H1 (cell line): ENCODE measurements around the gene SSTR4. TPM values are rescaled to one million over a fixed set of nuclear protein-coding genes. Genes with fewer than 3 reads are reported as not detected.
A peak's percentile ranks its signal among the peaks of the same experiment; 100 is the strongest.

Experiments
- CTCF ChIA-PET: fragments of 300-600 bp; sonication (Branson Sonifier 250); formaldehyde crosslinking; loops from one replicate; lab custom pipeline; 2021; ENCODE audit not compliant: partially characterized antibody; lab: Charles Lee
- POLR2A ChIA-PET: fragments of 300-600 bp; sonication (Branson Sonifier 250); formaldehyde crosslinking; loops from one replicate; lab custom pipeline; 2021; ENCODE audit warnings: inconsistent platforms; ENCODE audit not compliant: partially characterized antibody; lab: Charles Lee
- DNase-seq, 2 experiments: peaks; one replicate each; pipeline versions ENCODE4 v3.0.0 to v3.0.0-alpha.2; 2010 to 2022; ENCODE audit warnings: low spot score in 2 of 2, low read depth in 1 of 2, mixed read lengths in 1 of 2
- FAIRE-seq: peaks from 2 replicates; lab custom pipeline; 2011; peaks lifted over from hg19 to GRCh38; lab: Jason Lieb, UNC
- H2AFZ ChIP-seq: 2 replicates; pipeline ENCODE4 v1.8.1; 2012; ENCODE audit warnings: low read length, inconsistent platforms
- H2AK5ac ChIP-seq: 2 replicates; pipeline ENCODE4 v1.6.1; 2013; ENCODE audit warnings: low read depth, low read length
- H2BK120ac ChIP-seq: replicated peaks from 2 replicates; pipeline ENCODE3; 2013; ENCODE audit warnings: low read depth, low read length, inconsistent platforms
- H2BK12ac ChIP-seq: 2 replicates; pipeline ENCODE4 v1.6.1; 2013; ENCODE audit warnings: low read depth, low read length
- H2BK15ac ChIP-seq: 2 replicates; pipeline ENCODE4 v1.6.1; 2013; ENCODE audit warnings: low read length
- H2BK20ac ChIP-seq: 2 replicates; pipeline ENCODE4 v1.6.1; 2013; ENCODE audit warnings: low read length
- H2BK5ac ChIP-seq: 2 replicates; pipeline ENCODE4 v1.6.1; 2013; ENCODE audit warnings: low read depth, low read length
- H3K14ac ChIP-seq: 2 replicates; pipeline ENCODE4 v1.6.1; 2013; ENCODE audit warnings: inconsistent platforms; ENCODE audit not compliant: insufficient read length
- H3K18ac ChIP-seq: 2 replicates; pipeline ENCODE4 v1.6.1; 2013; ENCODE audit warnings: low read length; ENCODE audit errors: extremely low read depth
- H3K23ac ChIP-seq: 2 replicates; pipeline ENCODE4 v1.6.1; 2013; ENCODE audit warnings: inconsistent platforms; ENCODE audit not compliant: insufficient read length
- H3K23me2 ChIP-seq: 2 replicates; pipeline ENCODE4 v1.6.1; 2013; ENCODE audit warnings: low read depth, low read length
- H3K27ac ChIP-seq: 2 replicates; pipeline ENCODE4 v1.6.1; 2011; ENCODE audit warnings: low read depth, low read length, inconsistent platforms
- H3K27me3 ChIP-seq, 4 experiments: replicated peaks in 1 of 4; 1 replicate in 1 of 4; 2 replicates in 3 of 4; pipeline versions ENCODE4 v1.6.1 to v1.8.1; 2011 to 2013; ENCODE audit warnings: low read length in 3 of 4, mild to moderate bottlenecking in 3 of 4, inconsistent platforms in 2 of 4, mixed read lengths in 2 of 4, moderate library complexity in 1 of 4; ENCODE audit not compliant: control insufficient read depth in 3 of 4, insufficient read depth in 3 of 4; ENCODE audit errors: extremely low read depth in 1 of 4
- H3K36me3 ChIP-seq, 4 experiments: 2 replicates each; pipeline versions ENCODE4 v1.6.1 to v1.8.1; 2011 to 2013; ENCODE audit warnings: mild to moderate bottlenecking in 4 of 4, low read length in 3 of 4, moderate library complexity in 2 of 4, control low read depth in 1 of 4, inconsistent platforms in 1 of 4; ENCODE audit not compliant: insufficient read depth in 4 of 4, control insufficient read depth in 2 of 4
- H3K4ac ChIP-seq: replicated peaks from 2 replicates; pipeline ENCODE3; 2013; ENCODE audit warnings: low read length, low read depth, mixed read lengths, inconsistent platforms; ENCODE audit not compliant: insufficient read length
- H3K4me1 ChIP-seq, 4 experiments: replicated peaks in 1 of 4; 1 replicate in 1 of 4; 2 replicates in 3 of 4; pipeline versions ENCODE4 v1.6.1 to v1.8.1; 2011 to 2013; ENCODE audit warnings: low read length in 3 of 4, inconsistent platforms in 2 of 4, mixed read lengths in 1 of 4; ENCODE audit not compliant: insufficient read depth in 4 of 4, control insufficient read depth in 3 of 4
- H3K4me2 ChIP-seq, 2 experiments: 2 replicates each; pipeline versions ENCODE4 v1.6.1 to v1.8.1; 2011 to 2013; ENCODE audit warnings: low read depth in 2 of 2, low read length in 2 of 2, control low read depth in 1 of 2, inconsistent platforms in 1 of 2, mild to moderate bottlenecking in 1 of 2; ENCODE audit not compliant: insufficient read depth in 1 of 2
- H3K4me3 ChIP-seq, 4 experiments: fragments of 200-600, 300-600 bp in 1 of 4; sonication (generic), shearing (Covaris generic), sonication (Bioruptor Twin) in 1 of 4; 2 replicates each; pipeline versions ENCODE4 v1.5.1 to v1.8.1; 2011 to 2016; ENCODE audit warnings: low read length in 4 of 4, low read depth in 3 of 4, control low read depth in 2 of 4, inconsistent platforms in 2 of 4, mild to moderate bottlenecking in 2 of 4, mixed read lengths in 1 of 4, moderate library complexity in 1 of 4; ENCODE audit not compliant: insufficient read depth in 2 of 4; ENCODE audit errors: extremely low read depth in 1 of 4
- H3K56ac ChIP-seq: replicated peaks from 2 replicates; pipeline ENCODE3; 2013; ENCODE audit warnings: low read depth, mild to moderate bottlenecking, mixed read lengths, low read length, inconsistent platforms; ENCODE audit not compliant: insufficient read length
- H3K79me1 ChIP-seq: 2 replicates; pipeline ENCODE4 v1.6.1; 2013; ENCODE audit warnings: low read depth, low read length, control low read depth
- H3K79me2 ChIP-seq, 2 experiments: 2 replicates each; pipeline versions ENCODE4 v1.6.1 to v1.8.1; 2012 to 2013; ENCODE audit warnings: low read length in 2 of 2, mild to moderate bottlenecking in 2 of 2, inconsistent platforms in 1 of 2; ENCODE audit not compliant: insufficient read depth in 2 of 2, control insufficient read depth in 1 of 2
- H3K9ac ChIP-seq, 4 experiments: replicated peaks in 1 of 4; 1 replicate in 1 of 4; 2 replicates in 3 of 4; pipeline versions ENCODE4 v1.6.1 to v1.8.1; 2011 to 2013; ENCODE audit warnings: low read depth in 3 of 4, low read length in 3 of 4, control low read depth in 2 of 4, mild to moderate bottlenecking in 2 of 4, moderate library complexity in 2 of 4, inconsistent platforms in 1 of 4; ENCODE audit errors: extremely low read depth in 1 of 4
- H3K9me3 ChIP-seq, 2 experiments: 2 replicates each; pipeline versions ENCODE4 v1.6.1 to v1.8.1; 2012 to 2013; ENCODE audit warnings: mild to moderate bottlenecking in 2 of 2, moderate library complexity in 2 of 2, control low read depth in 1 of 2, inconsistent platforms in 1 of 2, low read depth in 1 of 2, low read length in 1 of 2, mixed read lengths in 1 of 2; ENCODE audit not compliant: insufficient read depth in 2 of 2
- H4K20me1 ChIP-seq, 2 experiments: replicated peaks in 1 of 2; 2 replicates each; pipeline versions ENCODE3 to v1.8.1; 2011 to 2013; ENCODE audit warnings: inconsistent platforms in 2 of 2, low read length in 2 of 2, mild to moderate bottlenecking in 1 of 2; ENCODE audit not compliant: insufficient read depth in 2 of 2, control insufficient read depth in 1 of 2
- H4K5ac ChIP-seq: 2 replicates; pipeline ENCODE4 v1.6.1; 2013; ENCODE audit warnings: low read length, low read depth, mixed read lengths, inconsistent platforms; ENCODE audit not compliant: insufficient read length
- H4K8ac ChIP-seq: 2 replicates; pipeline ENCODE4 v1.8.0; 2013; ENCODE audit warnings: mild to moderate bottlenecking, moderate library complexity, low read length, inconsistent platforms; ENCODE audit not compliant: insufficient read depth; ENCODE audit errors: extremely low read depth
- H4K91ac ChIP-seq: replicated peaks from 2 replicates; pipeline ENCODE3; 2013; ENCODE audit warnings: low read length, mixed read lengths, inconsistent platforms; ENCODE audit not compliant: insufficient read length
- CEBPB ChIP-seq: IDR thresholded peaks from 2 replicates; pipeline ENCODE4 v1.6.1; 2012; ENCODE audit warnings: low read depth, low read length
- EGR1 ChIP-seq: IDR thresholded peaks from 2 replicates; pipeline ENCODE4 v1.6.1; 2011; ENCODE audit warnings: low read depth, low read length, borderline replicate concordance
- RFX5 ChIP-seq: IDR thresholded peaks from 2 replicates; pipeline ENCODE4 v1.6.1; 2011; ENCODE audit warnings: low read depth, low read length, improper control_type of control experiment, borderline replicate concordance
- SP4 ChIP-seq: IDR thresholded peaks from 2 replicates; pipeline ENCODE4 v1.6.1; 2012; ENCODE audit warnings: low read length, inconsistent platforms
- TAF1 ChIP-seq: IDR thresholded peaks from 2 replicates; pipeline ENCODE4 v1.6.1; 2011; ENCODE audit warnings: mild to moderate bottlenecking, low read depth, low read length
- TBP ChIP-seq: IDR thresholded peaks from 2 replicates; pipeline ENCODE4 v1.6.1; 2011; ENCODE audit warnings: low read depth, low read length, improper control_type of control experiment
- WGBS, 2 experiments: shearing (Covaris generic) in 1 of 2; methylation state at CpG; one replicate each; pipeline versions ENCODE4 v1.1.6 to v1.1.7; 2013 to 2015; ENCODE audit warnings: low lambda C conversion rate in 2 of 2, mixed read lengths in 2 of 2, inconsistent platforms in 1 of 2, low coverage in 1 of 2, missing lambda C conversion rate in 1 of 2; ENCODE audit not compliant: insufficient replicate concordance in 2 of 2, insufficient coverage in 1 of 2, insufficient read length in 1 of 2; ENCODE audit errors: extremely low coverage in 1 of 2, missing lambda C conversion rate in 1 of 2; 5-methylcytosine and 5-hydroxymethylcytosine counted together
- polyA plus RNA-seq, 7 experiments: library from polyadenylated mRNA; depleted of rRNA in 3 of 7; stranded (reverse) in 5 of 7; unstranded in 2 of 7; fragments of >200 nt in 5 of 7; fragments of 200-250 nt in 2 of 7; gene quantifications; 1 replicate in 5 of 7; 2 replicates in 1 of 7; 4 replicates in 1 of 7; pipeline versions ENCODE4 v1.2.1 to v1.2.3, GENCODE V29; 2011 to 2013; ENCODE audit warnings: missing spikeins in 2 of 7, mixed read lengths in 2 of 7
- total RNA-seq: library from RNA; stranded (reverse); fragmentation: NEBNext Ultra II Directional; extraction: Animal tissue kit (Norgen Biotek cat#: 25700); gene quantifications from 2 replicates; pipeline ENCODE4 v1.2.1, GENCODE V29; 2021

SSTR4 gene
- total and polyA plus RNA-seq, 2 of the 8 experiments (the other 6 are each of a cell fraction or from before 2014, with no cell fraction given): 0.05 TPM; not detected in 1

DNA sequence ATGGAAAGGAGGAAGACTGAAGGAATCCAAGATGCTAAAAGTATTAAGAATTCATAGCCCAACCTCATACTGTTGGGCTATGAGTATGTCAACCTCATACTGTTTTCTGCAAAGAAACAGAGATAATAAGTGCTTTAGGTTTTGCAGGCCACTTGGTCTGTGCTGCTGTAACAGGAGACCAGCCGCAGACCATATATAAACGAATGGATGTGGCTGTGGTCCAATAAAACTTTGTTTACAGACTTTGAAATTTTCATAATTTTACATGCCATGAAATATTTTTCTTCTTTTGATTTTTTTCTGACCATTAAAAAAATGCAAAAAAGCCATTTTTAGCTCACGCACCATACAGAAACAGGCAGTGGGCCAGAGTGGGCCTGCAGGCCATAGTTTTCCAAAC is 28.1 kb downstream of the SSTR4 start:
- H4K8ac ChIP-seq: no peak overlapping the region
- no peak overlapping the region for H2BK120ac ChIP-seq
- no peaks in the 10 kb centered on the region for H3K79me2 ChIP-seq
- no peaks in the 10 kb centered on the region for H3K79me1 ChIP-seq
- no peaks in the 10 kb centered on the region for H3K36me3 ChIP-seq
- H3K4me2 ChIP-seq: peak overlapping the region in 1 of 2 experiments; percentile 9; a peak in 1 of 4 replicates
- H3K23me2 ChIP-seq: no peaks in the 10 kb centered on the region
- H2BK12ac ChIP-seq: peak overlapping the region; percentile 4; the same call in 1 of the 2 replicates
- H3K9ac ChIP-seq: no peak overlapping the region
- no peak overlapping the region for H3K27ac ChIP-seq
- H3K4me1 ChIP-seq: peaks cover 0 to 9% (median 4%) of the 10 kb centered on the region in 4 experiments; a peak in 5 of 7 replicates
- FAIRE-seq (no peak), DNase-seq (no peak)
- 82% methylated on average over 3 of the region's 3 CpGs; no CpG with 5 or more reads in 1 of the 2 experiments for WGBS, 2 experiments
- H3K4me3 ChIP-seq: no peak overlapping the region
- 0 out of 2 replicates have a peak overlapping the region, but pooled peaks have one; percentile 19 for H2AK5ac ChIP-seq
- peak overlapping the region; percentile 29 for H2BK20ac ChIP-seq
- H3K9me3 ChIP-seq: no peaks in the 10 kb centered on the region
- H3K18ac ChIP-seq: no peak overlapping the region
- H4K91ac ChIP-seq: no peak overlapping the region
- H4K5ac ChIP-seq: no peak overlapping the region
- H3K56ac ChIP-seq: no peak overlapping the region
- TF ChIP-seq CEBPB (no peak), TAF1 (no peak), EGR1 (no peak), TBP (no peak), SP4 (no peak), RFX5 (no peak)
- ChIA-PET POLR2A (no interaction called here), CTCF (interaction anchor here (1.1 to 11.7 kb wide), 11 partner anchors 10 to 278 kb away, joined by 3 to 90 read pairs (median 6); partner anchors contain the start of gene THBD)
- H3K23ac ChIP-seq: no peak overlapping the region
- no peak overlapping the region for H3K4ac ChIP-seq
- H4K20me1 ChIP-seq: no peaks in the 10 kb centered on the region
- no peaks in the 10 kb centered on the region for H3K27me3 ChIP-seq
- no peak overlapping the region; the same call in 1 of the 2 replicates for H2BK5ac ChIP-seq
- no peak overlapping the region for H2BK15ac ChIP-seq
- no peak overlapping the region for H2AFZ ChIP-seq
- H3K14ac ChIP-seq: no peak overlapping the region
